ENCODE measurements around the gene B4GALT1.

DNA sequence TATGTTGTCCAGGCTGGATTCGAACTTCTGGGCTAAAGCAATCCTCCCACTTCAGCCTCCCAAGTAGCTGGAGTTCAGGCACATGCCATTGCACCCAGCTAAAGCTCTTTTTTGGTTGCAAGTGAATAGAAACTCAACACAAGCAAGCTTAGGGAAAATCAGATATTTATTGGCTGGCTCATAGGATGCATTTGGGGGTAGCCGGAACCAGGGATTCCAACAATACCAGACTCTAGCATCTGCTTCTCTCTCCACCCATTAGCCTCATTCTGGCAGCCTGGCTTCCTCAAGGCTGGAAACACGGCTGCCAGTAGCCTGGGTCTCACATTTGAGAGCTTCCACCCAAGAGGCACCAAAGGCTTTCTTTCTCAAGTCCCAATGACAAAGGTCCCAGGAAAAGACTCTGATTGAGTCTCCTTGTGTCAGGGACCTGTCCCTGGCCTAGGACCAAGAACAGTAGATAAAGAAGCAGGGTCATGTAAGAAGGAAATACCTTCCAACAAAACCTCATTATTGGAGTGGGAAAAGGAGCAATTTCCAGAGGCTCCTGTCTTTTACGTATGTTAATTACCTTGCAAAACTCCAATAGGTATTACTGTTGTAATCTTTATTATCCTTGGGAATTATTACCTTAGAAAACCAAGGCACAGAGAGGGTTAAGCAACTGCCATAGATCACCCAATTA lies 23.0 kb upstream of the B4GALT1 start:
- TF ChIP-seq, protein P1, sequence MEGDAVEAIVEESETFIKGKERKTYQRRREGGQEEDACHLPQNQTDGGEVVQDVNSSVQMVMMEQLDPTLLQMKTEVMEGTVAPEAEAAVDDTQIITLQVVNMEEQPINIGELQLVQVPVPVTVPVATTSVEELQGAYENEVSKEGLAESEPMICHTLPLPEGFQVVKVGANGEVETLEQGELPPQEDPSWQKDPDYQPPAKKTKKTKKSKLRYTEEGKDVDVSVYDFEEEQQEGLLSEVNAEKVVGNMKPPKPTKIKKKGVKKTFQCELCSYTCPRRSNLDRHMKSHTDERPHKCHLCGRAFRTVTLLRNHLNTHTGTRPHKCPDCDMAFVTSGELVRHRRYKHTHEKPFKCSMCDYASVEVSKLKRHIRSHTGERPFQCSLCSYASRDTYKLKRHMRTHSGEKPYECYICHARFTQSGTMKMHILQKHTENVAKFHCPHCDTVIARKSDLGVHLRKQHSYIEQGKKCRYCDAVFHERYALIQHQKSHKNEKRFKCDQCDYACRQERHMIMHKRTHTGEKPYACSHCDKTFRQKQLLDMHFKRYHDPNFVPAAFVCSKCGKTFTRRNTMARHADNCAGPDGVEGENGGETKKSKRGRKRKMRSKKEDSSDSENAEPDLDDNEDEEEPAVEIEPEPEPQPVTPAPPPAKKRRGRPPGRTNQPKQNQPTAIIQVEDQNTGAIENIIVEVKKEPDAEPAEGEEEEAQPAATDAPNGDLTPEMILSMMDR (conservative IDR thresholded peaks at IDR 0.05 in 1 of 2, IDR thresholded peaks at IDR 0.05 in 1 of 2; ENCODE audit: low read depth in 1 of 2, low read length in 2 of 2): no peak
- no peak for TF ChIP-seq EZH2 (IDR thresholded peaks at IDR 0.05; ENCODE audit: low read length, missing control alignments)
